ENCODE measurements around the gene CD200. TPM values are rescaled to one million over a fixed set of nuclear protein-coding genes. Genes with fewer than 3 reads are reported as not detected.

CD200 gene
- total RNA-seq, 1 donor from 2014 or later: 0.92 TPM

- DNase-seq (ENCODE audit: missing footprints) (no peak), ATAC-seq (no peak)
- intact Hi-C loops (cut with DNase I): no loop called here
Measured at GRCh38 chr3:112351823-112352222, 18.9 kb downstream of the CD200 start.

GRCh38 chr3:112352720-112353119, 19.8 kb downstream of the CD200 start:
- intact Hi-C loops (cut with DNase I): no loop called here
- no peak for ATAC-seq
- DNase-seq (ENCODE audit: missing footprints): no peak

GRCh38 chr3:112353365-112353764, 20.4 kb downstream of the CD200 start:
- no peak for DNase-seq (ENCODE audit: missing footprints)
- intact Hi-C loops (cut with DNase I): no loop called here
- ATAC-seq: no peak

GRCh38 chr3:112354642-112355306, 21.8 kb downstream of the CD200 start:
- intact Hi-C loops (cut with DNase I): no loop called here
- DNase-seq (ENCODE audit: missing footprints) (no peak), ATAC-seq (no peak)

GRCh38 chr3:112355307-112355687, 22.3 kb downstream of the CD200 start:
- intact Hi-C loops (cut with DNase I): no loop called here
- no peak for DNase-seq (ENCODE audit: missing footprints)
- no peak for ATAC-seq

GRCh38 chr3:112357930-112358780, 25.2 kb downstream of the CD200 start:
- ATAC-seq (peak; percentile 34), DNase-seq (ENCODE audit: missing footprints) (no peak)
- intact Hi-C loops (cut with DNase I): no loop called here

- intact Hi-C loops (cut with DNase I): loop anchor here (5.0 kb wide), 1 partner anchor 37 kb away; no protein-coding TSS in a partner anchor
- no peak for ATAC-seq
- DNase-seq (ENCODE audit: missing footprints): no peak
Measured at GRCh38 chr3:112360561-112360960, 27.6 kb downstream of the CD200 start.

GRCh38 chr3:112362221-112362620, 29.3 kb downstream of the CD200 start:
- ATAC-seq (no peak), DNase-seq (ENCODE audit: missing footprints) (no peak)
- intact Hi-C loops (cut with DNase I): loop anchor here (5.0 kb wide), 1 partner anchor 35 kb away; no protein-coding TSS in a partner anchor

GRCh38 chr3:112364291-112364690, 31.3 kb downstream of the CD200 start:
- intact Hi-C loops (cut with DNase I): loop anchor here (5.0 kb wide), 1 partner anchor 33 kb away; no protein-coding TSS in a partner anchor
- DNase-seq (ENCODE audit: missing footprints) (no peak), ATAC-seq (no peak)

GRCh38 chr3:112365035-112365434, 32.1 kb downstream of the CD200 start:
- no peak for DNase-seq (ENCODE audit: missing footprints)
- intact Hi-C loops (cut with DNase I): no loop called here
- no peak for ATAC-seq

GRCh38 chr3:112365636-112366035, 32.7 kb downstream of the CD200 start:
- no peak for DNase-seq (ENCODE audit: missing footprints)
- ATAC-seq: no peak
- intact Hi-C loops (cut with DNase I): no loop called here

GRCh38 chr3:112366522-112366921, 33.6 kb downstream of the CD200 start:
- intact Hi-C loops (cut with DNase I): no loop called here
- no peak for ATAC-seq
- DNase-seq (ENCODE audit: missing footprints): no peak

GRCh38 chr3:112371569-112371968, 38.6 kb downstream of the CD200 start:
- ATAC-seq: no peak
- DNase-seq (ENCODE audit: missing footprints): no peak
- intact Hi-C loops (cut with DNase I): no loop called here

GRCh38 chr3:112372396-112372795, 39.4 kb downstream of the CD200 start:
- ATAC-seq: no peak
- intact Hi-C loops (cut with DNase I): no loop called here

GRCh38 chr3:112373476-112373875, 40.5 kb downstream of the CD200 start:
- DNase-seq (ENCODE audit: missing footprints) (no peak), ATAC-seq (no peak)
- intact Hi-C loops (cut with DNase I): no loop called here

More at GRCh38 chr3:112372396-112372795, 39.4 kb downstream of the CD200 start:
- DNase-seq (ENCODE audit: missing footprints): no peak

GRCh38 chr3:112373924-112374323, 41.0 kb downstream of the CD200 start:
- no peak for DNase-seq (ENCODE audit: missing footprints)
- ATAC-seq: no peak
- intact Hi-C loops (cut with DNase I): no loop called here

GRCh38 chr3:112374333-112374734, 41.4 kb downstream of the CD200 start:
- DNase-seq (ENCODE audit: missing footprints) (no peak), ATAC-seq (peak; percentile 49)
- intact Hi-C loops (cut with DNase I): no loop called here

GRCh38 chr3:112375117-112375516, 42.2 kb downstream of the CD200 start:
- intact Hi-C loops (cut with DNase I): no loop called here
- no peak for DNase-seq (ENCODE audit: missing footprints)

GRCh38 chr3:112376241-112376911, 43.4 kb downstream of the CD200 start:
- ATAC-seq: no peak
- intact Hi-C loops (cut with DNase I): no loop called here

More at GRCh38 chr3:112375117-112375516, 42.2 kb downstream of the CD200 start:
- ATAC-seq: peak; percentile 33

More at GRCh38 chr3:112376241-112376911, 43.4 kb downstream of the CD200 start:
- DNase-seq (ENCODE audit: missing footprints): no peak
